SJSA1 (cell line): ENCODE results near the gene ISCA2. TPM values are rescaled to one million over a fixed set of nuclear protein-coding genes. Genes with fewer than 3 reads are reported as not detected.
"Not testable (repeated sequence)": the region's sequence is repeated elsewhere in the genome, so short reads cannot be mapped to it uniquely, and the experiment has no call there.

Source experiments
- DNase-seq, 2 experiments: peaks; one replicate each; pipeline ENCODE4 v3.0.0-alpha.2; 2015 to 2020; ENCODE audit warnings: low spot score in 2 of 2, low read depth in 1 of 2
- H3K27ac ChIP-seq: fragments of 250-450 bp; sonication (Bioruptor Pico); 2 replicates; pipeline ENCODE4 v1.5.1; 2020; ENCODE audit warnings: mild to moderate bottlenecking, moderate library complexity
- H3K27me3 ChIP-seq: fragments of 250-450 bp; sonication (Bioruptor Pico); replicated peaks from 2 replicates; pipeline ENCODE4 v1.5.1; 2020; ENCODE audit warnings: mild to moderate bottlenecking, moderate library complexity
- H3K36me3 ChIP-seq: fragments of 250-450 bp; sonication (Bioruptor Pico); 2 replicates; pipeline ENCODE4 v1.5.1; 2020; ENCODE audit warnings: mild to moderate bottlenecking
- H3K4me1 ChIP-seq: fragments of 250-450 bp; sonication (Bioruptor Pico); replicated peaks from 2 replicates; pipeline ENCODE4 v1.6.1; 2021; ENCODE audit warnings: mild to moderate bottlenecking
- H3K4me3 ChIP-seq: fragments of 250-450 bp; sonication (Bioruptor Pico); 2 replicates; pipeline ENCODE4 v1.5.1; 2020; ENCODE audit warnings: mild to moderate bottlenecking
- H3K9me3 ChIP-seq: fragments of 250-450 bp; sonication (Bioruptor Pico); replicated peaks from 2 replicates; pipeline ENCODE4 v1.5.1; 2020; ENCODE audit warnings: mild to moderate bottlenecking
- total RNA-seq: library from RNA; depleted of rRNA; stranded (reverse); fragments of >200 nt; shearing (Covaris generic); gene quantifications from 2 replicates; pipeline ENCODE4 v1.2.3, GENCODE V29; 2014; rRNA removed

ISCA2 gene
- total RNA-seq, 1 experiment from 2014 or later: 29.5 TPM

- no peak overlapping the region for H3K27ac ChIP-seq
- no peaks in the 10 kb centered on the region for H3K36me3 ChIP-seq
- peaks cover 5% of the 10 kb centered on the region for H3K4me1 ChIP-seq
- H3K9me3 ChIP-seq: no peaks in the 10 kb centered on the region
- no peaks in the 10 kb centered on the region for H3K27me3 ChIP-seq
- H3K4me3 ChIP-seq: no peak overlapping the region
- no peak for DNase-seq
Measured at GRCh38 chr14:74533576-74533975, 40.0 kb downstream of the ISCA2 start.

- DNase-seq: no peak
- no peaks in the 10 kb centered on the region for H3K36me3 ChIP-seq
- H3K9me3 ChIP-seq: no peaks in the 10 kb centered on the region
- H3K4me3 ChIP-seq: no peak overlapping the region
- H3K27me3 ChIP-seq: no peaks in the 10 kb centered on the region
- peaks cover 5% of the 10 kb centered on the region for H3K4me1 ChIP-seq
- no peak overlapping the region for H3K27ac ChIP-seq
Measured at GRCh38 chr14:74535756-74536325, 42.3 kb downstream of the ISCA2 start.

- H3K4me3 ChIP-seq, DNase-seq, H3K4me1 ChIP-seq, H3K27ac ChIP-seq, H3K36me3 ChIP-seq, H3K27me3 ChIP-seq, H3K9me3 ChIP-seq: not testable (repeated sequence)
Measured at GRCh38 chr14:74536336-74536735, 42.8 kb downstream of the ISCA2 start.

- Histone ChIP-seq H3K27ac (no peak overlapping the region), H3K36me3 (no peaks in the 10 kb centered on the region), H3K27me3 (no peaks in the 10 kb centered on the region), H3K9me3 (no peaks in the 10 kb centered on the region), H3K4me1 (no peaks in the 10 kb centered on the region), H3K4me3 (no peak overlapping the region)
- no peak for DNase-seq
Measured at GRCh38 chr14:74538411-74539391, 45.1 kb downstream of the ISCA2 start.

GRCh38 chr14:74539503-74539902 is 45.9 kb downstream of the ISCA2 start:
- Histone ChIP-seq H3K27ac (no peak overlapping the region), H3K36me3 (no peaks in the 10 kb centered on the region), H3K27me3 (no peaks in the 10 kb centered on the region), H3K4me1 (no peaks in the 10 kb centered on the region), H3K4me3 (no peak overlapping the region), H3K9me3 (no peaks in the 10 kb centered on the region)
- no peak for DNase-seq

- Histone ChIP-seq H3K4me3 (no peak overlapping the region), H3K36me3 (no peaks in the 10 kb centered on the region), H3K9me3 (no peaks in the 10 kb centered on the region), H3K27me3 (no peaks in the 10 kb centered on the region), H3K4me1 (peaks cover 6% of the 10 kb centered on the region), H3K27ac (no peak overlapping the region)
- DNase-seq: no peak
Measured at GRCh38 chr14:74541225-74541624, 47.7 kb downstream of the ISCA2 start.

GRCh38 chr14:74542056-74542685 is 48.6 kb downstream of the ISCA2 start:
- Histone ChIP-seq H3K27me3 (no peaks in the 10 kb centered on the region), H3K36me3 (no peaks in the 10 kb centered on the region), H3K4me1 (peaks cover 15% of the 10 kb centered on the region), H3K27ac (no peak overlapping the region), H3K9me3 (no peaks in the 10 kb centered on the region), H3K4me3 (no peak overlapping the region)
- no peak for DNase-seq

GRCh38 chr14:74543771-74544438 is 50.3 kb downstream of the ISCA2 start:
- no peak for DNase-seq
- no peak overlapping the region for H3K4me3 ChIP-seq
- H3K27me3 ChIP-seq: no peaks in the 10 kb centered on the region
- no peak overlapping the region for H3K27ac ChIP-seq
- H3K9me3 ChIP-seq: no peaks in the 10 kb centered on the region
- H3K4me1 ChIP-seq: peaks cover 15% of the 10 kb centered on the region
- no peaks in the 10 kb centered on the region for H3K36me3 ChIP-seq

GRCh38 chr14:74545386-74545785 is 51.8 kb downstream of the ISCA2 start:
- Histone ChIP-seq H3K27ac (no peak overlapping the region), H3K4me1 (peaks cover 15% of the 10 kb centered on the region), H3K27me3 (no peaks in the 10 kb centered on the region), H3K4me3 (no peak overlapping the region), H3K9me3 (no peaks in the 10 kb centered on the region), H3K36me3 (no peaks in the 10 kb centered on the region)
- no peak for DNase-seq

GRCh38 chr14:74546416-74546815 is 52.9 kb downstream of the ISCA2 start:
- Histone ChIP-seq H3K4me3 (no peak overlapping the region), H3K9me3 (no peaks in the 10 kb centered on the region), H3K36me3 (no peaks in the 10 kb centered on the region), H3K4me1 (peaks cover 15% of the 10 kb centered on the region), H3K27ac (no peak overlapping the region), H3K27me3 (no peaks in the 10 kb centered on the region)
- peak; percentile 48 to 52 for DNase-seq

Other genes starting within 250 kb of the ISCA2 start
- 11.1 and 12.3 TPM in 2 replicates for gene ABCD4, start 190.8 kb upstream of the ISCA2 start, total RNA-seq
- gene VRTN, start 145.3 kb upstream of the ISCA2 start, total RNA-seq: not detected in 2 replicates
- gene SYNDIG1L, start 67.6 kb upstream of the ISCA2 start, total RNA-seq: not detected in 2 replicates
- gene NPC2, start 460 bp upstream of the ISCA2 start, total RNA-seq: 110 and 139 TPM in 2 replicates
- 1.3 and 2.2 TPM in 2 replicates for gene LTBP2, start 118.5 kb downstream of the ISCA2 start, total RNA-seq
- 15.2 and 23.2 TPM in 2 replicates for gene AREL1, start 219.3 kb downstream of the ISCA2 start, total RNA-seq
- gene FCF1, start 219.4 kb downstream of the ISCA2 start, total RNA-seq: 9.4 and 25.9 TPM in 2 replicates